Right lobe of liver (tissue), 6 donors: ENCODE data around the gene ITGA7. TPM values are rescaled to one million over a fixed set of nuclear protein-coding genes. Genes with fewer than 3 reads are reported as not detected.

Experiments
- ATAC-seq, 4 donors: fragments of 200-7000 bp; cut with Tn5 transposase; one replicate each; pipeline ENCODE4 v1.9.1; 2020; ENCODE audit warnings: mild to moderate bottlenecking in 4 of 4, moderate library complexity in 4 of 4
- DNase-seq, 3 donors: peaks; one replicate each; pipeline ENCODE4 v3.0.0-alpha.2; 2020
- H3K27ac ChIP-seq, 3 donors: fragments of 200-600 bp; one replicate each; pipeline ENCODE4 v1.8.0; 2022
- H3K27me3 ChIP-seq, 2 donors: fragments of 200-600 bp; one replicate each; pipeline ENCODE4 v1.8.0; 2022
- H3K36me3 ChIP-seq, 4 donors: fragments of 200-600 bp; sonication (generic) in 1 of 4; one replicate each; pipeline versions ENCODE4 v1.5.1 to v1.8.0; 2017 to 2022; ENCODE audit warnings: control low read depth in 1 of 4
- H3K4me1 ChIP-seq, 4 donors: fragments of 200-600 bp; sonication (generic) in 1 of 4; one replicate each; pipeline versions ENCODE4 v1.5.1 to v1.8.0; 2017 to 2022; ENCODE audit warnings: control low read depth in 1 of 4
- H3K4me3 ChIP-seq, 3 donors: fragments of 200-600 bp; one replicate each; pipeline ENCODE4 v1.8.0; 2022
- H3K9me3 ChIP-seq, 4 donors: fragments of 200-600 bp; sonication (generic) in 1 of 4; one replicate each; pipeline versions ENCODE4 v1.5.1 to v1.8.0; 2017 to 2022; ENCODE audit warnings: control low read depth in 1 of 4
- POLR2A ChIP-seq: fragments of 450-650 bp; IDR thresholded peaks from one replicate; pipeline ENCODE4 v1.6.1; 2017; ENCODE audit warnings: antibody characterized with exemption, mild to moderate bottlenecking
- WGBS: methylation state at CpG from one replicate; pipeline ENCODE4 v1.1.6; 2018; ENCODE audit warnings: low coverage, low lambda C conversion rate; ENCODE audit not compliant: insufficient coverage; ENCODE audit errors: missing lambda C conversion rate; 5-methylcytosine and 5-hydroxymethylcytosine counted together
- intact Hi-C, 2 donors: fragments of 100-400 bp; cut with DNase I; formaldehyde crosslinking; loops; one replicate each; pipeline versions ENCODE4 v1.11.2 to v1.14.1; 2022
- total RNA-seq, 6 experiments: library from RNA; depleted of rRNA in 2 of 6; stranded (reverse); fragments of >200 nt in 2 of 6; fragmentation: NEBNext Ultra II Directional in 3 of 6; extraction: Animal tissue kit (Norgen Biotek cat#: 25700) in 3 of 6; gene quantifications; one replicate each; pipeline versions ENCODE4 v1.1.0 to v1.2.4, GENCODE V29; 2016 to 2023
- TF ChIP-seq, protein P1 (sequence below), 4 donors: fragments of 200-600 bp in 3 of 4; fragments of 450-650 bp in 1 of 4; IDR thresholded peaks; one replicate each; pipeline versions ENCODE4 v1.5.1 to v1.8.0; 2016 to 2022; ENCODE audit warnings: antibody characterized with exemption in 4 of 4, mild to moderate bottlenecking in 2 of 4
- donor health status: DM: no; HTN: yes; CAD: no.
- donor health status: DM: no; HTN: no; CAD: no.
- donor health status: DM: no; HTN: no; CAD: no.
- donor health status: DM: no; HTN: yes; CAD: no.
- donor health status: DM: no; HTN: yes; CAD: no.

The ITGA7 gene
- total RNA-seq, 6 experiments from 2014 or later: 3.1 to 20.1 (median 8.3) TPM

- DNase-seq (peak in 2 of 3 donors; percentile 67 to 73), ATAC-seq (peak; percentile 70 to 80 (median 73))
- H3K4me3 ChIP-seq: peak overlapping the region; percentile 19 to 53 (median 37)
- no peaks in the 10 kb centered on the region for H3K9me3 ChIP-seq
- intact Hi-C loops: no loop called here
- peak overlapping the region in 2 of 3 donors; percentile 35 to 37 for H3K27ac ChIP-seq
- 0% methylated on average over 10 of the region's 14 CpGs for WGBS
- peaks cover 0 to 9% (median 0%) of the 10 kb centered on the region in 4 donors for H3K4me1 ChIP-seq
- no peaks in the 10 kb centered on the region for H3K36me3 ChIP-seq
- no peak for TF ChIP-seq POLR2A
- TF ChIP-seq, protein P1, sequence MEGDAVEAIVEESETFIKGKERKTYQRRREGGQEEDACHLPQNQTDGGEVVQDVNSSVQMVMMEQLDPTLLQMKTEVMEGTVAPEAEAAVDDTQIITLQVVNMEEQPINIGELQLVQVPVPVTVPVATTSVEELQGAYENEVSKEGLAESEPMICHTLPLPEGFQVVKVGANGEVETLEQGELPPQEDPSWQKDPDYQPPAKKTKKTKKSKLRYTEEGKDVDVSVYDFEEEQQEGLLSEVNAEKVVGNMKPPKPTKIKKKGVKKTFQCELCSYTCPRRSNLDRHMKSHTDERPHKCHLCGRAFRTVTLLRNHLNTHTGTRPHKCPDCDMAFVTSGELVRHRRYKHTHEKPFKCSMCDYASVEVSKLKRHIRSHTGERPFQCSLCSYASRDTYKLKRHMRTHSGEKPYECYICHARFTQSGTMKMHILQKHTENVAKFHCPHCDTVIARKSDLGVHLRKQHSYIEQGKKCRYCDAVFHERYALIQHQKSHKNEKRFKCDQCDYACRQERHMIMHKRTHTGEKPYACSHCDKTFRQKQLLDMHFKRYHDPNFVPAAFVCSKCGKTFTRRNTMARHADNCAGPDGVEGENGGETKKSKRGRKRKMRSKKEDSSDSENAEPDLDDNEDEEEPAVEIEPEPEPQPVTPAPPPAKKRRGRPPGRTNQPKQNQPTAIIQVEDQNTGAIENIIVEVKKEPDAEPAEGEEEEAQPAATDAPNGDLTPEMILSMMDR (IDR thresholded peaks at IDR 0.05): peak; percentile 82 to 97 (median 86)
- no peaks in the 10 kb centered on the region for H3K27me3 ChIP-seq
Observed at GRCh38 chr12:55738123-55739024, 30.7 kb upstream of the ITGA7 start.

- ATAC-seq: peak in 1 of 4 donors; percentile 3
Observed at GRCh38 chr12:55737581-55738122, 29.9 kb upstream of the ITGA7 start.

DNA sequence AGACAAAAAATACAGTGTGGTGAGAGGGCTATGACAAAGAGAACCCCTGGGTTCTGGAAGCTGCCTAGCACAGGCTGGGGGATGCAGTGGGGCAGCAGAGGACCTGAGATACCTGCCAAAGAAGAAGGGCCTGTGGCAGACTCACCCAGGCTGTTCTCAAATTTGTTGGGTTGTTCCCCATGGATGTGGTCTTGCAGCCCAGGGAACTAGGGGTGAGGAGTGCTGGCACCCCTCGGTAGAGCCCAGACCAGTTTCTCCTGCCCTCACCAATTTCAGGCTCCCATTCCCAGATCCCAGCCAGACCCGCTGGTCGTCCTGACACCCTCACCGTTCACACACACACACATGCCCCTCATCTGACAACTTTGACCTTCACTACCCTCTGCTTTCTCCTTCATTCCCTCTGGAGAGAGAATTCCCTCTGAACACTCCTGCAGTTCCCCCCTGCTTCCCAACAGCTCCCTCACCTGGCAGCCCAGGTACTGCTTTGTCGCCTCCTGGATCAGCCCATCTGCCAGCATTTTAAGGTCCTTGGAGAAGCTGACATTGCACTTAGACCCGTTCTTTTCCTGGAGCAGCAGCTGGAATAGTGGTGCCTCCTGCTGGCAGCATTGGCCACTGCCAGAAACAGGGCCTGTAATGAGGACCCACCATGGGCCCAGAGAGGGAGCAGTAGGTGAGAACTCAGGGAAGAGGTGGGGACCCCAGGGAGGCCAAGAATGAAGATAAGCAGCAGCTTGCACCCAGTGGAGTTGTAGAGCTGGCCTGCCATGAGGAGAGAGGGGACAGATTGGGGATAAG lies 29.3 kb upstream of the ITGA7 start:
- TF ChIP-seq POLR2A: no peak
- TF ChIP-seq, protein P1 (IDR thresholded peaks at IDR 0.05): peak; percentile 77 to 81 (median 80)
- H3K27me3 ChIP-seq: no peaks in the 10 kb centered on the region
- no peak overlapping the region for H3K4me3 ChIP-seq
- no peaks in the 10 kb centered on the region for H3K36me3 ChIP-seq
- intact Hi-C loops: no loop called here
- H3K9me3 ChIP-seq: no peaks in the 10 kb centered on the region
- DNase-seq (peak; percentile 59 to 77 (median 69)), ATAC-seq (peak; percentile 75 to 85 (median 78))
- H3K4me1 ChIP-seq: peaks cover 0 to 9% (median 0%) of the 10 kb centered on the region in 4 donors
- H3K27ac ChIP-seq: no peak overlapping the region
- 8% methylated on average over 5 of the region's 6 CpGs for WGBS

More at GRCh38 chr12:55737581-55738122, 29.9 kb upstream of the ITGA7 start:
- Histone ChIP-seq H3K36me3 (no peaks in the 10 kb centered on the region), H3K4me1 (peaks cover 0 to 9% (median 0%) of the 10 kb centered on the region in 4 donors), H3K27me3 (no peaks in the 10 kb centered on the region), H3K27ac (peak overlapping the region in 2 of 3 donors; percentile 35 to 37), H3K9me3 (no peaks in the 10 kb centered on the region), H3K4me3 (peak overlapping the region in 1 of 3 donors; percentile 53)
- intact Hi-C loops: no loop called here
- no peak for DNase-seq
- TF ChIP-seq, protein P1 (IDR thresholded peaks at IDR 0.05): no peak
- no peak for TF ChIP-seq POLR2A
- WGBS: 17% methylated on average over 4 of the region's 4 CpGs

GRCh38 chr12:55736076-55736475 lies 28.4 kb upstream of the ITGA7 start:
- no peak overlapping the region for H3K4me3 ChIP-seq
- no peak overlapping the region for H3K27ac ChIP-seq
- no peak for DNase-seq
- no peaks in the 10 kb centered on the region for H3K27me3 ChIP-seq
- intact Hi-C loops: no loop called here
- TF ChIP-seq POLR2A: no peak
- TF ChIP-seq, protein P1 (IDR thresholded peaks at IDR 0.05): no peak
- H3K36me3 ChIP-seq: no peaks in the 10 kb centered on the region
- no peaks in the 10 kb centered on the region for H3K9me3 ChIP-seq
- H3K4me1 ChIP-seq: peaks cover 0 to 9% (median 0%) of the 10 kb centered on the region in 4 donors
- no peak for ATAC-seq
- WGBS: 54% methylated on average over 3 of the region's 3 CpGs
